ENCODE results near the gene NFATC1. TPM values are rescaled to one million over a fixed set of nuclear protein-coding genes. Genes with fewer than 3 reads are reported as not detected.

Gene NFATC1
- total and polyA plus RNA-seq, 2 experiments from 2014 or later = 7.5 to 9.8 TPM

- no peaks in the 10 kb centered on the region for H3K36me3 ChIP-seq (ENCODE audit: low read depth)
- WGBS, 2 experiments (ENCODE audit: low coverage in 1 of 2, low lambda C conversion rate in 2 of 2, missing lambda C conversion rate in 2 of 2) = 95 to 98% methylated on average over 21 to 27 of the region's 27 CpGs
- H3F3A ChIP-seq (ENCODE audit: insufficient read depth) = no peaks in the 10 kb centered on the region
- TF ChIP-seq EZH2phosphoT487 (IDR thresholded peaks at IDR 0.05; ENCODE audit: insufficient read depth, low read depth) (no peak), EZH2 (IDR thresholded peaks at IDR 0.05; ENCODE audit: insufficient read depth, poor library complexity, severe bottlenecking) (no peak)
- H4K20me1 ChIP-seq (ENCODE audit: insufficient read depth) = no peaks in the 10 kb centered on the region
- H3K79me2 ChIP-seq (ENCODE audit: insufficient read depth) = no peaks in the 10 kb centered on the region
- in situ Hi-C loops (cut with MboI) = no loop called here
- H3K27me3 ChIP-seq (replicated peaks; ENCODE audit: insufficient read depth) = no peaks in the 10 kb centered on the region
- no peaks in the 10 kb centered on the region for H3K4me1 ChIP-seq (ENCODE audit: insufficient read depth)
- no peaks in the 10 kb centered on the region for H3K9me2 ChIP-seq (ENCODE audit: insufficient read depth)
- no peak overlapping the region for H3K27ac ChIP-seq
- no peak for DNase-seq
- no peak overlapping the region for H3K4me3 ChIP-seq
- H2AFZ ChIP-seq = no peak overlapping the region
- H3K9ac ChIP-seq = no peak overlapping the region
- H3K4me2 ChIP-seq (ENCODE audit: unreplicated experiment) = no peak overlapping the region
- no peaks in the 10 kb centered on the region for H3K9me3 ChIP-seq (ENCODE audit: low read depth)
These were observed 37.7 kb downstream of the NFATC1 start for GRCh38 chr18:79433431-79433830.

- no peaks in the 10 kb centered on the region for H3K4me1 ChIP-seq (ENCODE audit: insufficient read depth)
- in situ Hi-C loops (cut with MboI) = no loop called here
- H3K9ac ChIP-seq = no peak overlapping the region
- H3K4me3 ChIP-seq = no peak overlapping the region
- no peaks in the 10 kb centered on the region for H3K9me3 ChIP-seq (ENCODE audit: low read depth)
- H3K27me3 ChIP-seq (replicated peaks; ENCODE audit: insufficient read depth) = no peaks in the 10 kb centered on the region
- no peak for DNase-seq
- H3K79me2 ChIP-seq (ENCODE audit: insufficient read depth) = no peaks in the 10 kb centered on the region
- H3K9me2 ChIP-seq (ENCODE audit: insufficient read depth) = no peaks in the 10 kb centered on the region
- TF ChIP-seq EZH2phosphoT487 (IDR thresholded peaks at IDR 0.05; ENCODE audit: insufficient read depth, low read depth) (no peak), EZH2 (IDR thresholded peaks at IDR 0.05; ENCODE audit: insufficient read depth, poor library complexity, severe bottlenecking) (no peak)
- H3K36me3 ChIP-seq (ENCODE audit: low read depth) = no peaks in the 10 kb centered on the region
- no peak overlapping the region for H3K27ac ChIP-seq
- no peaks in the 10 kb centered on the region for H3F3A ChIP-seq (ENCODE audit: insufficient read depth)
- no peaks in the 10 kb centered on the region for H4K20me1 ChIP-seq (ENCODE audit: insufficient read depth)
- H3K4me2 ChIP-seq (ENCODE audit: unreplicated experiment) = no peak overlapping the region
- no peak overlapping the region for H2AFZ ChIP-seq
- WGBS, 2 experiments (ENCODE audit: low coverage in 1 of 2, low lambda C conversion rate in 2 of 2, missing lambda C conversion rate in 2 of 2) = 90 to 94% methylated on average over 31 of the region's 31 CpGs
These were observed 39.1 kb downstream of the NFATC1 start for GRCh38 chr18:79434607-79435401.

GRCh38 chr18:79436556-79437275 is 41.0 kb downstream of the NFATC1 start:
- in situ Hi-C loops (cut with MboI) = no loop called here
- Histone ChIP-seq H3K4me2 (ENCODE audit: unreplicated experiment) (no peak overlapping the region), H3K9ac (no peak overlapping the region), H2AFZ (no peak overlapping the region), H3F3A (ENCODE audit: insufficient read depth) (no peaks in the 10 kb centered on the region), H3K36me3 (ENCODE audit: low read depth) (no peaks in the 10 kb centered on the region), H3K27me3 (replicated peaks; ENCODE audit: insufficient read depth) (no peaks in the 10 kb centered on the region), H3K9me3 (ENCODE audit: low read depth) (no peaks in the 10 kb centered on the region), H3K79me2 (ENCODE audit: insufficient read depth) (no peaks in the 10 kb centered on the region), H3K27ac (no peak overlapping the region), H3K4me1 (ENCODE audit: insufficient read depth) (no peaks in the 10 kb centered on the region), H3K9me2 (ENCODE audit: insufficient read depth) (no peaks in the 10 kb centered on the region), H3K4me3 (no peak overlapping the region), H4K20me1 (ENCODE audit: insufficient read depth) (no peaks in the 10 kb centered on the region)
- TF ChIP-seq EZH2 (IDR thresholded peaks at IDR 0.05; ENCODE audit: insufficient read depth, poor library complexity, severe bottlenecking) (no peak), EZH2phosphoT487 (IDR thresholded peaks at IDR 0.05; ENCODE audit: insufficient read depth, low read depth) (no peak)
- DNase-seq = no peak
- 92 to 96% methylated on average over 29 to 34 of the region's 37 CpGs for WGBS, 2 experiments (ENCODE audit: low coverage in 1 of 2, low lambda C conversion rate in 2 of 2, missing lambda C conversion rate in 2 of 2)

GRCh38 chr18:79438089-79438897 is 42.6 kb downstream of the NFATC1 start:
- Histone ChIP-seq H3K27ac (no peak overlapping the region), H3K4me3 (no peak overlapping the region), H3K4me1 (ENCODE audit: insufficient read depth) (no peaks in the 10 kb centered on the region), H3F3A (ENCODE audit: insufficient read depth) (no peaks in the 10 kb centered on the region), H3K9me2 (ENCODE audit: insufficient read depth) (no peaks in the 10 kb centered on the region), H3K9me3 (ENCODE audit: low read depth) (no peaks in the 10 kb centered on the region), H2AFZ (no peak overlapping the region), H3K9ac (no peak overlapping the region), H3K27me3 (replicated peaks; ENCODE audit: insufficient read depth) (no peaks in the 10 kb centered on the region), H3K36me3 (ENCODE audit: low read depth) (no peaks in the 10 kb centered on the region), H3K79me2 (ENCODE audit: insufficient read depth) (no peaks in the 10 kb centered on the region), H4K20me1 (ENCODE audit: insufficient read depth) (no peaks in the 10 kb centered on the region), H3K4me2 (ENCODE audit: unreplicated experiment) (no peak overlapping the region)
- in situ Hi-C loops (cut with MboI) = no loop called here
- DNase-seq = peak; percentile 30
- no peak for TF ChIP-seq EZH2 (IDR thresholded peaks at IDR 0.05; ENCODE audit: insufficient read depth, poor library complexity, severe bottlenecking)
- TF ChIP-seq EZH2phosphoT487 (IDR thresholded peaks at IDR 0.05; ENCODE audit: insufficient read depth, low read depth) = no peak
- WGBS, 2 experiments (ENCODE audit: low coverage in 1 of 2, low lambda C conversion rate in 2 of 2, missing lambda C conversion rate in 2 of 2) = 83 to 86% methylated on average over 35 to 36 of the region's 36 CpGs
